Activated B cell treated with CpG ODN at 0.5 μM for 24 hours (primary cell): ENCODE measurements around the gene CADM1. TPM values are rescaled to one million over a fixed set of nuclear protein-coding genes. Genes with fewer than 3 reads are reported as not detected.

Experiments used
- ATAC-seq: fragments of 200-7000 bp; cut with Tn5 transposase; one replicate; pipeline ENCODE4 v1.10.0; 2021; ENCODE audit warnings: low read depth, mild to moderate bottlenecking, moderate library complexity
- CTCF ChIA-PET: fragments of 350-600 bp; sonication (Branson Sonifier 250); formaldehyde crosslinking; loops from one replicate; lab custom pipeline; 2021; ENCODE audit warnings: antibody characterized with exemption; lab: Charles Lee
- POLR2A ChIA-PET: fragments of 350-600 bp; sonication (Branson Sonifier 250); formaldehyde crosslinking; loops from one replicate; lab custom pipeline; 2021; ENCODE audit warnings: antibody characterized with exemption; lab: Charles Lee
- DNase-seq: peaks from one replicate; pipeline ENCODE4 v3.0.0; 2022
- H3K27ac Mint-ChIP-seq: one replicate; pipeline ENCODE4 v1.8.0; 2020; ENCODE audit warnings: mixed read lengths
- H3K27me3 Mint-ChIP-seq: one replicate; pipeline ENCODE4 v1.8.0; 2021; ENCODE audit warnings: mixed read lengths
- H3K36me3 Mint-ChIP-seq: one replicate; pipeline ENCODE4 v1.8.0; 2021; ENCODE audit warnings: low read depth, mixed read lengths
- H3K4me1 Mint-ChIP-seq: one replicate; pipeline ENCODE4 v1.8.0; 2021; ENCODE audit warnings: mixed read lengths
- H3K4me3 Mint-ChIP-seq: one replicate; pipeline ENCODE4 v1.8.0; 2020; ENCODE audit warnings: mild to moderate bottlenecking, mixed read lengths
- H3K9me3 Mint-ChIP-seq: one replicate; pipeline ENCODE4 v1.8.0; 2020; ENCODE audit warnings: mixed read lengths
- intact Hi-C: fragments of 100-400 bp; cut with micrococcal nuclease; formaldehyde crosslinking; loops from one replicate; pipeline ENCODE4 v1.15.1; 2024
- total RNA-seq: library from RNA; stranded (reverse); gene quantifications from 2 replicates; pipeline ENCODE4 v1.2.3, GENCODE V29; 2022
- TF ChIP-seq, protein P1 (sequence below): fragments of 200-600 bp; IDR thresholded peaks from one replicate; pipeline ENCODE4 v1.8.0; 2022; ENCODE audit warnings: antibody characterized with exemption, mild to moderate bottlenecking

The CADM1 gene
- total RNA-seq, 1 donor from 2014 or later, result 0.86 TPM

DNA sequence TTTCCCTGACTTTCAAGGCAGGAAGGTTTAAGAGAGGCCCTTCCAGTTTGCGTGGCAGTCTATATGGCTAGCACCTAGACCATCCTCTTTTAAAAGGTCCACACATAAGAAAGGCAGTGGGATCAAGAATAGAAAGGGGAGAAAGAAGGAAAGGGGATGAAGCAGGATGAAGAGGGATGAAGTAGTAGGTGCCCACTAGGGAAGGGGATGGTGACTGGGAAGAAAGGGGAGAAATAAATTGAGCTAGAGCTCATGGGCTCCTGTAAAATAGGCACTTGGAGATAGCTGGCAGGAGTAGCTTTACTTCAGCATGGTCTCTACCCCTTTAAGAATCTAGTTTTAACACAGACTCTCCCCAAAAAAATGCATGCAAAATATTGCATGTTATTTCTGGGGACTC, 41.5 kb downstream of the CADM1 start:
- Mint-ChIP-seq H3K4me1 (no peaks in the 10 kb centered on the region), H3K27me3 (no peaks in the 10 kb centered on the region), H3K36me3 (no peaks in the 10 kb centered on the region), H3K9me3 (peaks cover 2% of the 10 kb centered on the region), H3K4me3 (no peak overlapping the region), H3K27ac (no peak overlapping the region)
- TF ChIP-seq, protein P1, sequence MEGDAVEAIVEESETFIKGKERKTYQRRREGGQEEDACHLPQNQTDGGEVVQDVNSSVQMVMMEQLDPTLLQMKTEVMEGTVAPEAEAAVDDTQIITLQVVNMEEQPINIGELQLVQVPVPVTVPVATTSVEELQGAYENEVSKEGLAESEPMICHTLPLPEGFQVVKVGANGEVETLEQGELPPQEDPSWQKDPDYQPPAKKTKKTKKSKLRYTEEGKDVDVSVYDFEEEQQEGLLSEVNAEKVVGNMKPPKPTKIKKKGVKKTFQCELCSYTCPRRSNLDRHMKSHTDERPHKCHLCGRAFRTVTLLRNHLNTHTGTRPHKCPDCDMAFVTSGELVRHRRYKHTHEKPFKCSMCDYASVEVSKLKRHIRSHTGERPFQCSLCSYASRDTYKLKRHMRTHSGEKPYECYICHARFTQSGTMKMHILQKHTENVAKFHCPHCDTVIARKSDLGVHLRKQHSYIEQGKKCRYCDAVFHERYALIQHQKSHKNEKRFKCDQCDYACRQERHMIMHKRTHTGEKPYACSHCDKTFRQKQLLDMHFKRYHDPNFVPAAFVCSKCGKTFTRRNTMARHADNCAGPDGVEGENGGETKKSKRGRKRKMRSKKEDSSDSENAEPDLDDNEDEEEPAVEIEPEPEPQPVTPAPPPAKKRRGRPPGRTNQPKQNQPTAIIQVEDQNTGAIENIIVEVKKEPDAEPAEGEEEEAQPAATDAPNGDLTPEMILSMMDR, result no peak
- ATAC-seq (no peak), DNase-seq (no peak)
- ChIA-PET CTCF (no interaction called here), POLR2A (no interaction called here)
- intact Hi-C loops, result no loop called here

DNA sequence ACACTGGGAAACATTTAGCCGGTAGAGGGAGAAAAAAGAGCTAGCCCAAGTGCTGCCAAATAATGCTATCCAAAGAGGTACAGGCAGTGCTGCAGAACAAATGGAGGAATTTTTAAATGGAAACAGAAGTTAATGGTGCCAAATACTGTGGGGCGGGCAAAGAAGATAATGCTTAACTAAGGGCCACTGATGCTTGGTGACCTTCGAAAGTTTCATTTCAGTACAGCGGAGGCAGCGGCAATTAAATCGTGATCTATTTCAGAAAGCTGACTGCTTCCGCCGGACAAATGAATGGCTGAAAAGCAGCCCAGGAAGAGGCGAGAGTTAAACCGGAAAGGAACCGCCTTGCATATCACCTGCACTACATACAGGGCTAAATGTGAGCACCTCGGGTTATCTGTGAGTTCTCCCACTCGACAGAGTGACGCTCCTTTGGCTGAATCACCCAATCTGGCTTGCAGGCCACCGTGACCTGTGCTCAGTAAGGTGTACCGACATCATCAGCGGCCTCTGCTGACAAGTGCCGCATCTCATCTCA, 42.1 kb downstream of the CADM1 start:
- Mint-ChIP-seq H3K9me3 (peaks cover 2% of the 10 kb centered on the region), H3K27ac (no peak overlapping the region), H3K36me3 (no peaks in the 10 kb centered on the region), H3K4me1 (no peaks in the 10 kb centered on the region), H3K4me3 (no peak overlapping the region), H3K27me3 (no peaks in the 10 kb centered on the region)
- TF ChIP-seq, protein P1, result no peak
- ATAC-seq, result no peak
- DNase-seq, result no peak
- ChIA-PET CTCF (no interaction called here), POLR2A (no interaction called here)
- intact Hi-C loops, result no loop called here

DNA sequence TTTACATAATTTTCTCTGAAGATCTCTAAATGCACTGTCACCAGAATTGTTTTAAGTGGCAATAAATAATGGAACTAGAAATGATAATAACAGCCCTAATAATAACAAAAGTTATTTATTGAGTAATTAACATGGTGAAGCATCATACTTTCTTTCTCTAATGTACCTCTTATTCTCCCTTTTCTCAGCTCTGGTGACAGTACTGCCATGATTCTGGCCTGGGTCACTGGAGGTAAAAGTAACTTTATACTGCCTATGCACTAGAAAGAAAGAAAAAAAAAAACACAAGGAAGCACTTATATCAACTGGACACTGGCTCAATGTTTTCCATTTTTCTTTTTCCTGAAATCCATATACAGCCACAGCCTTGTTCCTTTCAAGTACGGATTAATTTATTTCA, 43.7 kb downstream of the CADM1 start:
- Mint-ChIP-seq H3K27ac (no peak overlapping the region), H3K27me3 (peaks cover 3% of the 10 kb centered on the region), H3K36me3 (no peaks in the 10 kb centered on the region), H3K4me3 (no peak overlapping the region), H3K4me1 (no peaks in the 10 kb centered on the region), H3K9me3 (no peaks in the 10 kb centered on the region)
- ATAC-seq (no peak), DNase-seq (no peak)
- ChIA-PET CTCF (no interaction called here), POLR2A (no interaction called here)
- intact Hi-C loops, result no loop called here
- TF ChIP-seq, protein P1, result no peak

DNA sequence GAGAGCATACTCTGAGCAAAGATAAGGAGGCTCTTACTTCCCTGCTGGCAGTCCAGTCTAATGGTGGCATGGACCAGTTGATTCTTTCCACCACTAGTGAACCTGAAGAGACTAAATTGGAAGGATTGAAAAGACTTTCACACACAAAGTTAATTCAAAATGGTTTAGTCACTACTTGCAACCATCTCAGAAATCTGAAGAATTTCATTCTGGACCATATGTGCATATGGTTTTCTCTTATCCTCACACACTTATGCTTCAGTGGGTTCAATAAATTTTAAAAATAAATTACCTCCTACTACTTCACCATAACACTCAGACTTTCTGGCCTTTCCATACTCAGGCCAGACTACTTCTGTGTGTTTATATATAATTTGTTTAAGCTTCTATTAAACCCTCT, 44.7 kb downstream of the CADM1 start:
- intact Hi-C loops, result no loop called here
- no peaks in the 10 kb centered on the region for H3K36me3 Mint-ChIP-seq
- TF ChIP-seq, protein P1, result no peak
- ATAC-seq (no peak), DNase-seq (no peak)
- no peak overlapping the region for H3K27ac Mint-ChIP-seq
- ChIA-PET POLR2A (no interaction called here), CTCF (no interaction called here)
- H3K9me3 Mint-ChIP-seq, result no peaks in the 10 kb centered on the region
- H3K4me3 Mint-ChIP-seq, result no peak overlapping the region
- H3K4me1 Mint-ChIP-seq, result no peaks in the 10 kb centered on the region
- H3K27me3 Mint-ChIP-seq, result peaks cover 3% of the 10 kb centered on the region

DNA sequence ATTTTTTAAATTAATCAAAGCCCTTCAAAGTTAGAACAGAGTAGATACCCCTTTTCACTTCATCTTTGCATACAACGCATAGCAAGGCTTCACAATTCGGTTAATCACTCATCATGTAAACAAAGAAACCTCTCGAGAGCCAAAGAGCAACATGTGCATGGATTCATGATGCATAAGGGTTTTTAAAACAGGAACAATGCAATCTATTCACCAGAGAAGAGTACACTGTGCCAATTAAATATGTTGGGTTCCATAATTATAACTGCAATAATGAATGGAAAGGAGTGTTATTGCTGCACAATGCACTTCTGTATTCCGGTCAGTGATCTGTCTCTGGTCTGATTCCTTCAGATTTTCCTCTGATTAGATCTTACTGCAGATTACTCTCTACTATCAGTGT, 45.3 kb downstream of the CADM1 start:
- H3K36me3 Mint-ChIP-seq, result no peaks in the 10 kb centered on the region
- CTCF ChIA-PET, result no interaction called here
- H3K27ac Mint-ChIP-seq, result no peak overlapping the region

More for the DNA sequence above, 45.3 kb downstream of the CADM1 start:
- no peak overlapping the region for H3K4me3 Mint-ChIP-seq
- TF ChIP-seq, protein P1, result no peak
- ATAC-seq (no peak), DNase-seq (no peak)
- POLR2A ChIA-PET, result no interaction called here
- H3K27me3 Mint-ChIP-seq, result peaks cover 3% of the 10 kb centered on the region
- intact Hi-C loops, result no loop called here
- no peaks in the 10 kb centered on the region for H3K9me3 Mint-ChIP-seq
- no peaks in the 10 kb centered on the region for H3K4me1 Mint-ChIP-seq
